Stimulated activated CD4-positive, alpha-beta T cell treated with anti-CD3 and anti-CD28 coated beads, Interleukin-2, amount 100 ng/mL, for 24 hours (primary cell): ENCODE measurements around the gene RNF213.
"Not testable (repeated sequence)": the region's sequence is repeated elsewhere in the genome, so short reads cannot be mapped to it uniquely, and the experiment has no call there.

Experiments used
- DNase-seq, 2 donors: peaks; one replicate each; pipeline ENCODE4 v3.0.0-alpha.2; 2020

The RNF213 gene

GRCh38 chr17:80296221-80296620 is 35.6 kb downstream of the RNF213 start:
- DNase-seq: no peak

GRCh38 chr17:80297996-80298560 is 37.4 kb downstream of the RNF213 start:
- no peak for DNase-seq

GRCh38 chr17:80299350-80300100 is 38.9 kb downstream of the RNF213 start:
- not testable (repeated sequence) for DNase-seq

- not testable (repeated sequence) for DNase-seq
Observed at GRCh38 chr17:80300756-80301155, 40.1 kb downstream of the RNF213 start.

- no peak for DNase-seq
Observed at GRCh38 chr17:80303824-80304223, 43.2 kb downstream of the RNF213 start.

- no peak for DNase-seq
Observed at GRCh38 chr17:80307994-80308691, 47.5 kb downstream of the RNF213 start.

- no peak for DNase-seq
Observed at GRCh38 chr17:80308692-80309517, 48.3 kb downstream of the RNF213 start.

GRCh38 chr17:80311216-80311827 is 50.7 kb downstream of the RNF213 start:
- no peak for DNase-seq

GRCh38 chr17:80312621-80313135 is 52.0 kb downstream of the RNF213 start:
- no peak for DNase-seq

GRCh38 chr17:80313160-80313829 is 52.6 kb downstream of the RNF213 start:
- no peak for DNase-seq

GRCh38 chr17:80313946-80314345 is 53.3 kb downstream of the RNF213 start:
- not testable (repeated sequence) for DNase-seq

GRCh38 chr17:80315517-80316182 is 55.0 kb downstream of the RNF213 start:
- DNase-seq: no peak

GRCh38 chr17:80316431-80316830 is 55.8 kb downstream of the RNF213 start:
- no peak for DNase-seq

- DNase-seq: no peak
Observed at GRCh38 chr17:80316927-80317705, 56.5 kb downstream of the RNF213 start.

- no peak for DNase-seq
Observed at GRCh38 chr17:80317706-80317980, 57.0 kb downstream of the RNF213 start.

- no peak for DNase-seq
Observed at GRCh38 chr17:80318166-80318565, 57.5 kb downstream of the RNF213 start.

GRCh38 chr17:80319262-80319998 is 58.8 kb downstream of the RNF213 start:
- DNase-seq: no peak

- no peak for DNase-seq
Observed at GRCh38 chr17:80319999-80320344, 59.3 kb downstream of the RNF213 start.

- no peak for DNase-seq
Observed at GRCh38 chr17:80320496-80320895, 59.8 kb downstream of the RNF213 start.

GRCh38 chr17:80322864-80323263 is 62.2 kb downstream of the RNF213 start:
- no peak for DNase-seq
